DMS 273 (cell line): Measurements from ENCODE around the gene MBD4.
"Not testable (repeated sequence)": the region's sequence is repeated elsewhere in the genome, so short reads cannot be mapped to it uniquely, and the experiment has no call there.

Experiments used
- DNase-seq: peaks from one replicate; lab custom pipeline; 2025; ENCODE audit not compliant: unreplicated experiment; lab: John Stamatoyannopoulos, UW

The MBD4 gene

DNA sequence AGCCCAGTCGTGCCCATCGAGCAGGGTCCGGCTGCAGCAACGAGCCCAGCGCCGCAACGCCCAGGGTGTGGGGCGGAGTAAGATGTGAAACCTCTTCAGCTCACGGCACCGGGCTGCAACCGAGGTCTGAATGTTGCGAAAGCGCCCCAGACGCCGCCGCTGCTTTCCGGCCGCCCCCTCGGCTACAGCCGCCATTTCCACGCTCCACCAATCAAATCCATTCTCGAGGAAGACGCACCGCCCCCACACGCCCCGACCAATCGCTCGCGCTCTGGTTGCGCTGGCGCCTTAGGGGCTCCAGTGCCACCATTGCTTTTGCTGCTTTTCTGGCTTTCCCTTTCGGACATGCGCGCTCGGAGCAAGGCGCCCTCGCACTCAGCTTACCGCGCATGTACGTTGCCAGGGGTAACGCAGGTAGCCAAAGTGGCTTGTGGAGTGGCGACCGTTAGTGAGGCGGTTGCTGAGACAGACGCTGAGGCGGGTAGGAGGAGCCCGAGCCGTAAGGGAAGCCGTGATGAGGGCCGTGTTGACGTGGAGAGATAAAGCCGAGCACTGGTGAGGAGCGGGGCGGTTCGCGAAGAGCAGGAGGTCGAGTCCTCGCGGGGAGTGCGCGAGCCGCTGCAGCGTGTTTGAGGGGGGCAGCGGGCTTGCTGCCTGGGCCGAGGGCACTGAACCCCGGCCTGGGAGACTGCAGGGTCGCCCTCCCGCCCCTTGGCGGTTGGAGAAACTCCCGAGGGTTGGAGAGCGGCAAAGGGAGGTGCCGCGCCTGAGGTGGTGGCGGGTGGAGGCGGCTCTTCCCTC lies at the start of gene MBD4, which contains the start of gene IFT122:
MBD4 (minus strand) TSS at position 132 of the 801 bp plus-strand sequence; CDS start at position 17, 115 bp downstream.
IFT122 (plus strand) TSS at position 408 of the 801 bp plus-strand sequence; CDS start at position 515, 107 bp downstream.
- peak; percentile 100 for DNase-seq

DNA sequence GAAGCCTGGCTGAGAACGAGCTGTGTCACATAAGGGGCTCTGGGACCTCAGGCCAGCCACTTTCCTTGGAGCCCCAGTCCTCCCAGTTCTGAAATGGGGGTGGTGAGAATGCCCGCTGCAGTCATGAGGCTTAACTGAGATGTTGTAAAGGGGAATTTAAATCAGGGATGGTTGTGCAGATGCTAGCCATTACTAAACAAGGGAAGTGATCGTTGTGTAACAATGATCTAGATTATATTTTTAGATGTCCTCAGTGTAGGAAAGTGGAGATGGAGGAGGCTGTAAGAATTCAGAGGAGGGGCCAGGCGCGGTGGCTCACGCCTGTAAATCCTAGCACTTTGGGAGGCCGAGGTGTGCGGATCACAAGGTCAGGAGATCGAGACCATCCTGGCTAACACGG lies 49.5 kb upstream of the MBD4 start:
- not testable (repeated sequence) for DNase-seq

DNA sequence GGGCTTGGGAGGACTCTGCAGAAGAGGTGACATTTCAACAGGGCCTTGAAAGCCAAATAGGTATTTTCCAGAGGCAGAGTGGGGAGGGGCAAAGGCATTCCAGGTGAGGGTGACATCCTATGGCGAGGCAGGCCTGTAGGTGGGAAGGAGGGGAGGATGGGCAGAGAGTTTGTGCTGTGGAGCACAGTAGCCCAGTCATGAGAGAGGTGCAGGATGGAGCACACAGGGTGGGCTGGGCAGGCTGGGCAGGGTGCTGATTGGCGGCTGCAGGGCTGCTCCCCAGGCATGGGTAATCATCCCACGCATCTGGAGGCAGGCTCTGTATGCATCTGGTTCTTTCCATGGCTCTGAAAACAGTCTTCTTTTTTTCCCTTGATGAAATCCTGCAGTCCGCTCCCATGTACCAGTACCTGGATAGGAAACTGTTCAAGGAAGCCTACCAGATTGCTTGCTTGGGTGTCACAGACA lies 48.2 kb upstream of the MBD4 start:
- not testable (repeated sequence) for DNase-seq

DNA sequence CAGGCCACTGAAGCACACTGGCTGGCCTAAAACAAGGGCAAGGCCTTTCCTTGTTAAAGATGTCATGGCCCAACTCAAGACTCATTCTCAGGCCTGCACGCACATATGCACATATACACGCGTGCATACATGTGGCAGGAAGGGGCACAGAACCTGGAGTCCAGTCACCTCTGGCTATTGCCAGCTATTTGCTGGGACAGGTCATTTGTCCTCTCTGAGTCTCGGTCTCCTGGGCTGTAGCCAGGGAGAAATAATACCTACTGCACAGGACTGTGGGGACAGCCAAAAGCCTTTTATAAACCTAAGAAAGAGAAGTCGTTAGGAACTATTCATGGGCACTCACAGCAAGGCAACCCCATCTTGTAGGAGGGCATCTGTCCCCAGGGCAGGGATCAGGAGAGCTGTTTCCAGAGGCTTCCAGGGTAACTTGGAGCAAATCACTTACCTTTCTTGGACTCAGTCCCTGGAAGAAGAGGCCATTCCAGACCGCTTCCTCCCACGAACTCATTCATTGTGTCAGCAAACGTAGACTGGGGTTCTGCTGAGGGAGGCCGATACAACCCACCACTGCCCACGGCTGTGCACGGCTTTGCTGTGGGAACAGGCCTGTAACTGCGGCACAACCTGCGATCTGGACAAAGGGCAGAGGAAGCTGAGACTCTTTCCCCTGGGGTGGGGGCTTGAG lies 47.6 kb upstream of the MBD4 start:
- no peak for DNase-seq

DNA sequence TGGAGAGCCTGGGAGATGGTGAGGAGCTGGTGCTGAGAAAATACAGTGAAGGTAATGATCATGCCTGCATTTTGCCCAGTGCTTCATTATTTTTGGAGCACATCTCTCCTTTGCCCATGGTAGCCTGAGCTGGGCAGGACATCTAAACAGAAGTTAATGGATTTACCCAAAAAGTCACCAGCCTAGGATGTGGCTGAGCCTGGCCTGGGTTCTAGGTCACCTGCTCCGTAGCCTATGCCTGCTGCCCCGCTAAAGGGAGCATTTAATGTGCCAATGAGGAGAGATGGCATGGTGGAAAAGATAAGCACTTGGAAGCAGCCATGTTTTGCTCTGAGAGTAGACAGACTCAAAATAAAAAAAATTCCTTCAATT lies 46.9 kb upstream of the MBD4 start:
- no peak for DNase-seq

DNA sequence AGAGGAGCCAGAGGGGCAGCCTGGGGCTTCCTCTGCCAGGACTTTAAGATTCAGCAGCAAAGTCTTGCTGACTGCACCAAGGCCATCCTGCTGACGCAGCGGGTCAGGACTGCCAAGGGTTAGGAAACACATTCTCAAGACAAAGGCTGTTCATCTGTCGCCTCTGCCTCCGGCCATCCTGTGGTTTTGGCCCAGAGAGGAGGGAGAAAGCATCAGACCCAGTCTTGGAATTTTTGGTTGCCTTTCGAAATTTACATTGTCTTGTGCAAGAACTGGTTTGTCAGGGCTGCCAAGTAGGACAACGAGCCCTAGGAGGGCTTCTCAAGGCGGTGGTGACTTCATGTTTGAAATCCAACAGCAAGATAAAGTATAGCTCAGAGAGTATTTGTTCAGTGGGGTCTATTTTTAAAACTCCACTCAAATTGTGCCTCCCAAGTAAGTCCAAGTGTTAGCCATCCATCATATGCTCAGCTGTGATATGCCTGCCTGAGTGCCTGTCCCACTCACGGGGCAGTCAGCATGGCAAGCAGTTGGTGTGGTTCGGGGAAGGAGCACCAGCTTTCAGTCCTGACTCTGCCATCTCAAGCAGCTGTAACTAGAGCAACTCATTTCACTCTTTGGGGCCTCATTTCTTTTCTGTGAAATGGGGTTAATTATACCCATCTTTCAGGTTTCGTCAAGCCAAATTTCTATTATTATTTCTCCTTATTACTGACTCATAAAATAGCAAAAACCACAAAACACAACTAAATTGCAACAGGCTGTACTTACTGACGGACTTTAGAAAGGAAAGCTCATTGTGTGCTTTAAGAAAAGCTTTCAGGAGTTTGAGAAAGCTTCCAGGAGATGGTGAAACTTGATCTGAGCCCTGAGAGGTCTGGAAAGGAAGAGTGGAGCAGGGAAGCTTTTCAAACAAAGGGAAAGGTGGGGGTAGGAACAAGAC lies 46.2 kb upstream of the MBD4 start:
- DNase-seq: no peak

DNA sequence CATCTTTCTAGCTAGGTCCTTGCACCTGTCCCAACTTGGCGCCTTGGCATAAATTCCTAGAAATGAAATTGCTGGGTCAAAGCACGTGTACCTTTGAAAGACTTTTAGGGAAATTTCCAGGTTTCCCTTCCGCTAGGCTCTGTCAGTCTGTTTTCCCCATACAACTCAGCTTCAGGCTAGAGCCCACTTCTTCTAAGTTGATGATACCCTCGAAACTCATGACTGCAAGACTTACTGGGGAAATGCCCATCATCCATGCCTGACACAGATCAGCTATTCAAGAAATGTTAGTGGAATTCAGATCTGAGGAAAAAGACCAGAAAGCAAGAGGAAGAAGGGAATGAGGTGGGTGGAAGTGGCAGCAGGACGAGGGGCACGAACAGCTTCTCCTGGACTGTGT lies 45.4 kb upstream of the MBD4 start:
- not testable (repeated sequence) for DNase-seq

DNA sequence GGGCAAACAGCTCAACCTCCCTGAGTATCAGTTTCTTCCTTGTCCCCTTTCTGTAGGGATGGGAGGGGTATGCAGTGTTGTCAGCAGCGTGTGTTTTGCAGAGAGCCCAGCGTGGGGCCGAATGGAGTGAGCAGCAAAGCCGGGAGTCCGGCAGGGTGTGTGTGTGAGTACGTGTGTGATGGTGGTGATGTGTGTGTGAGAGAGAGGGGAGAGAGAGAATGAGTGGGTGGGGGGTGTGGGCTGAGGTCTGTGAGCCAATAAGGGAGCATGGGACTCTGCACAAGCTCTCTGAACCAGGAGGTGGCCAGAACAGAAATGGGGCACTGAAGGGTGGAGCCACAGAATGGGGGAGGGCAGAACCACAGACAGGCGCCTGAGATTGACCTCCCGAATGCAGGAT lies 44.1 kb upstream of the MBD4 start:
- no peak for DNase-seq

DNA sequence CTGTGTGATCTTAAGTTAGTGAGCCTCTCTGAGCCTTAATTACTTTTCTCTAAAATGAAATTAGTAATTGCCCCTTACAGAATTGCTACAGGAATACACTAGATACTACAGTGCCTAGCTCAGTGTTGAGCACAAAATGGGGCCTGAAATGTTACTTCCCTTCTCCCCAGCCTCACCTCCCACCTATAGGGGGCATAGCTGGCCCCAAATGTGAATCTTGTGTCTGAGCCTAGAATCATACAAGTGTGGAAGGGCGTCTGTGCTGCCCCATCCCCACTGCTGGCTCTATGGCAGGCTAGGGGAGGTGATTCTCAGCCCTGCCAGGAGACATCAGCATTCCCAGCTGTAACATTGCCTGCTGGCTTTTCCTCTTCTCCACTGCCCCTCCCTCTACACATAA lies 43.0 kb upstream of the MBD4 start:
- DNase-seq: peak; percentile 64

DNA sequence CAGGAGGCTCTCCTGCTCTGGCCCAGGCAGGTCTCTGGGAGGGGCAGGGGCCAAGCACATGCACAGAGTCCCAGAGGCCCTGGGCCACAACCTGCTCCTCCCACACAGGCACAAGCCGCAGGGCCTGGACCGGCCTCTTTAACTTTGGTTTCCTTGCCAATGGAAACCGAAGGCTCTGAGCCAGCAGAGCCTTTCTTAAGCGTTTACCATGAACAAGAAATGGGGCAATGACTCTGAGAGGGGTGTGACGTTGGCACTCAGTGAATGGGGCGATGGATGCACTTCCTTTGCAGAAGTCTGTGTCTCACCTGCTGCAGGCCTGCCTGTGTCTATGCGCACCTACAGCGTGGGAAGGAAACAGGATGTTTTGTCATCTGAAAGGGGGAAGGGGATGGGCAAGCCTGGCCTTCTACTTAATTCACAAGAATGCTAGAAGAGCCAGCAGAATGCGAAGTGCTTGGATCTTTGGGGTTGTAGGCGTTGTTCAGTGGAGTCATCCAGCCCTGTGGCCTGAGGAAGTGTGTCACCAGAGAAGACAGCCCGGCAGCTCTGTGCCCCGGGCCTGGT lies 42.1 kb upstream of the MBD4 start:
- DNase-seq: no peak

DNA sequence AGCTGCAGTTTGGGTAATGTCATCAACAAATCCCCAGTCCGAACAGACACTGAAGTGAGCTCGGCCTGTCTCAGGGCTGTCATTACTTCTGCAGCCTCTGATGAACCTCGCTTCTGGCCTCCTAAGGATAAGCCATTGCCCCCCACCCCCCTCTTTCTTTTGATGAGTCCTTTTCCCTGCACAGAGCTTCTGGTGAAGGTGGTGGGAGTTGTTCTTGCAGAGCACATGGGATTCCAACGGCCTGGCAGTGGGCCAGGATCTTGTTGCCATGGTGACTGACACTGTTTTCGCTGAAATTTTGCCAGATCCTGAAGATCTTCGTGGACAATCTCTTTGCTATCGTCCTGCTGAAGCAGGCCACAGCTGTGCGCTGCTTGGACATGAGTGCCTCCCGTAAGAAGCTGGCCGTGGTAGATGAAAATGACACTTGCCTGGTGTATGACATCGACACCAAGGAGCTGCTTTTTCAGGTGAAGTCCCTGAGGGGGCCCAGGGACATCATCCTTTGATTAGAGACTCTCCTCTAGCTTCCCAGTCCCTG lies 41.5 kb upstream of the MBD4 start:
- peak; percentile 37 for DNase-seq

DNA sequence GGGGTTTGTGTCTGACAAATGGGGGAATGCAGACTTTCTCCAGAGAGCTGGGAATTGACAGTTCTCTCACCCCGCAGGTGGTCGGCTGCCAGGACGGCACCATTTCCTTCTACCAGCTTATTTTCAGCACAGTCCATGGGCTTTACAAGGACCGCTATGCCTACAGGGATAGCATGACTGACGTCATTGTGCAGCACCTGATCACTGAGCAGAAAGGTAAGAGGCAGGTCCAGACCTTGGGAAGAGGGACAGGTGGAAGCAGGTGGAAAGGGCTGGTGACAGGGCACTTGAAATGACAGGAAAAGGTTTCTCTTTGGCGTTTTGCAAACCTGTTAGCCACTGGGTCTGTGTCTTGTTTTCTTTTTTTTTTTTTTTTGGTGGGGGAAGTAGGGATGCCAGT lies 36.8 kb upstream of the MBD4 start:
- DNase-seq: no peak

DNA sequence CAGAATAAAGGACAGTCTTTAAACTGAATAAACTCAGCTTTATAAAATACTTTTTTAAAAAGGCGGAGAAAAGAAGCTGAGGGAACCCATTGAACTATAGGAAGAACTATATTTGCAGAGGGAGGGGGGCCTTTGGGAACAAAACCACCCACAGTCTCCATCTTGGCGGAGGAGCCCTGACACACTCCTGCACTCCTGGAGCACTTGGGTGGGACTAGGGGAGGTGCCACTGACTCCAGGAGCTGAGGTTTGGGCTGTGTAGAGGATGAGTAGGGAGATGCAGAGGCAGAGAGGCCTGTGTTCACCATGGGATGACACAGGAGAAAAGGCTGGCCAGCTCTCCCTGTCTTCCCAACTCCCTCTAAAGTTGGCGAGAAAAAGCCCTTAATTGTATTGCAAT lies 36.1 kb upstream of the MBD4 start:
- DNase-seq: no peak

DNA sequence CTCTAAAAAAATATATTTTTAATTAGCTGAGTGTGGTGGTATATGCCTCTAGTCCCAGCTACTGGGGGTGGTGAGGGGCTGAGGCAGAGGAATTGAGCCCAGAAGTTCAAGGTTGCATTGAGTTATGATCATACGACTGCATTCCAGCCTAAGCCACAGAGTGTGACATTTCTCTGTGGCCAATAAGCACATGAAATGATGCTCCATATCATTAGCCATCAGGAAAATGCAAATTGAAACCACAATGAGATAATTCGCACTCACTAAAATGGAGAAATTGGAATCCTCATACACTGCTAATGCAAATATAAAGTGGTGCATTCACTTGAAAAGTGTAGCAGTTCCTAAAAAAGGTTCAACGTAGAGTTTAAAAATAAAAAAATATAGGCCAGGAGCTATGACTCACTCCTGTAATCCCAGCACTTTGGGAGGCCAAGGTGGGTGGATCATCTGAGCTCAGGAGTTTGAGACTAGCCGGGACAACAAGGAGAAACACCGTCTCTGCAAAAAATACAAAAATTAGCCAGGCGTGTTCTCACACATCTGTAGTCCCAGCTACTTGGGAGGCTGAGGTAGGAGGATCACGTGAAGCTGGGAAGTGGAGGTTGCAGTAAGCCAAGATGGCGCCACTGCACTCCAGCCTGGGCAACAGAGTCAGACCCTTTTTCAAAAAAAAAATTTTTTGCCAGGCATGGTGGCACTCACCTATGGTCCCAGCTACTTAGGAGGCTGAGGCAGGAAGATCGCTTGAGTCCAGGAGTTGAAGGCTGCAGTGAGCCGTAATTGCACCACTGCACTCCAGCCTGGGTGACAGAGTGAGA lies 35.4 kb upstream of the MBD4 start:
- DNase-seq: no peak

DNA sequence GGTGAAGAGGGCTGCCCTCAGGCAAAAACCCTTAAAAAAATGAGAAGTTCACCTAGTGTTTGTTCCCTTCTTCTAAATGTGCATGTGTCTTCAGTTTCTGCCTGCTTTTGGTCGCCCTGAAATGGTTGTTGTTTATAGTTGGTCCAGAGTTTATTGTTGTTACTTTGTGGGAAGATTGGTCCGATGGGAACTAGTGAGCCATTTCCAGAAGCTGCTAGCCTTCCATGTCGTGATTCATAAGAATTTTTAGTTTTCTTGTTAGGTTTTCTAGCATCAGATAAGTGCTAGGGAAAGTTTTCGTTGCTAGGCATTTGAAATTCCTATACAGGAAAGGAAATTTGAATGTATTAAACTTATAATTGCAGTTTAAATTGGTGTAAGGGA lies 34.0 kb upstream of the MBD4 start:
- no peak for DNase-seq

DNA sequence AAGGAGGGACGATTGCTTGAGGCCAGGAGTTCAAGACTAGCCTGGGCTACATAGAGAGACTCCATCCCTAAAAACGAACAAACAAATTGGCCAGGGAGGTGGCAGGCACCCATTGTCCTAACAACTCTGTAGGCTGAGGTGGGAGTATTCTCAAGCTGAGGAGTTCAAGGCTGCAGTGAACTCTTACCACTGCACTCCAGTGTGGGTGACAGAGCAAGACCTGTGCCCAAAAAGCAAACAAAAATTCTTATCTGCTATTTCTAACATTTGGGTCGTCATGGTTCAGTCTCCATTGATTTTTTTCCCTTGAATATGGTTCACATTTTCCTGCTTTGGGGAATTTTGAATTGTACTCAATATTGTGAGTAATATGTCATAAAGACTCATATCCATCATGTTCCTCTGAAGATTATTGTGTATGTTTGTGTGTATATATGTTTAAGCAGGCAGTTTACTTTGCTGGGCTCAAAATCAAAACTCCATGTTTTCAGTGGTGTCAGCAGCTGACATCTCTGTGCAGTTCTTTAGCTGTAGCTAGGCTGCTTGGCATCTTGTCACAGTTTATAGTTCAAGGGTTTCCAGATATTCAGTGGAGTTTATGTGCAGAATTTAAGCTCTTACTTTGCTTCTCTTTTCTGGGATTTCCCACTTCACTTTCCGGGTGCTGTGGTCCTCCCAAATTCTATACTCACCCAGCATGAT lies 33.5 kb upstream of the MBD4 start:
- DNase-seq: no peak

DNA sequence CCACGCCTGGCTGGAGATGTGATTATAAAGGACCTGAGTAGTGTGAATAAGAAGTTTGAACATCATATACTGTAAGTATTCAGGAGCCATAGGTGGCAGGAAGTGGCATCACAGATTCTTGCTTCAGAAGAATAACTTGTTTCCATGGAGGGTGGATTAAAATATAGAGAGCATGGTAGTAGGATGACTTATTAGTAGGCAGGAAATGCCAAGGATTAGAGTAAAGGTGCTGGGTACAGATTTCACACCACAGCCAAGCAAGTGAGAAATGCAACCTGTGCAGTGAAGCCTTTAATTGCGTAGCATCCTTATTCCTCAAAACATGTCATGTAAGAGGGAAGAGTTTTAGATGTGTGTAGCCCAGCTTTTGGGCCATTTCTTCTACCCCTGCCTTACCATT lies 31.1 kb upstream of the MBD4 start:
- no peak for DNase-seq

DNA sequence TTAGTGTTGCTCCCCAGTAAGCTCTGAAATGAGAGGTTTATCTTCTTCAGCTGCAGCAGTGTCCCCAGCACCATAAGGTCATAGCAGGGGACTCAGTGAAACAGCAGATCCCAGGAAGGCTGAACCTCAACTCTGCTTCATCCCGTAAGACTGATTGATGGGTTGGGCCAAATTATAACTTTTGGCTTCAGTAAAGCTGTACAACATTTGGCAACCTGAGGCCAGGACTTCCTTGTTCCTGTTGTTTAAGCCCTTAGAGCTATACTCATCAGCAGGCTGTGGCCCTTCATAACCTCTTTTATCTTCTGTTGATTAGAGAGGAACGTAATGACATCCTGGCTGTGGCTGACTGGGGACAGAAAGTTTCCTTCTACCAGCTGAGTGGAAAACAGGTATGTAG lies 29.3 kb upstream of the MBD4 start:
- no peak for DNase-seq

DNA sequence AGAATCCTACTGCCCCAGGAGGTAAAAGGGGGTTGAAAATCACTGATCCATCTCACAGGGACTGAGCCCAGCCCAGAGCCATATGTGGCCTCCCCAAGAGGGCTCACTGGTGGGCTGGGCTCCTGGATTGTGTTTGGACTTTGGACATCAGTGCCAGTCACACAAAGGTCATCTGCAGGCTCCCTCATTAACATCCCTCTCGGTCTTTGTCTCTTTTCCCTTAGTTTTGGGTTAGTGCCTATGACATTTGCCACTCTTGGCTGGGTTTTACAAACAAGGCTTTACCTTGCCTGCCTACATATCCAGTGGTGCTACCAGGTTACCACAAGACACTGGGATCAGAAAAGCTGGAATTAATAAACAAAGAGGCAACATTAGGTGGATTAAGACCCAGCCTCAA lies 28.2 kb upstream of the MBD4 start:
- no peak for DNase-seq
